Measurements from ENCODE around the gene CC2D1B. TPM values are rescaled to one million over a fixed set of nuclear protein-coding genes. Genes with fewer than 3 reads are reported as not detected.
"Not testable (repeated sequence)": the region's sequence is repeated elsewhere in the genome, so short reads cannot be mapped to it uniquely, and the experiment has no call there.

CC2D1B gene
- total and polyA plus RNA-seq, 2 donors (not counting 3 experiments of a cell fraction or from before 2014, with no cell fraction given) = 16.9 to 32.6 TPM

- Histone ChIP-seq H3K9me3 (replicated peaks; ENCODE audit: control insufficient read depth, insufficient read depth, low read length) (no peaks in the 10 kb centered on the region), H3K36me3 (ENCODE audit: control insufficient read depth in 2 of 2, extremely low read depth in 1 of 2, insufficient read depth in 2 of 2, low read length in 2 of 2) (peaks cover 0 to 14% of the 10 kb centered on the region in 2 experiments), H3K9ac (replicated peaks; ENCODE audit: extremely low read depth, insufficient read depth, low read length) (no peak overlapping the region), H3K79me2 (ENCODE audit: control insufficient read depth, insufficient read depth, low read length) (no peaks in the 10 kb centered on the region), H2AFZ (ENCODE audit: low read depth, low read length) (no peak overlapping the region), H3K4me1 (ENCODE audit: control insufficient read depth, extremely low read depth, insufficient read depth, low read length) (no peaks in the 10 kb centered on the region), H3K27ac (ENCODE audit: insufficient read depth, low read depth, low read length) (no peak overlapping the region), H3K4me2 (ENCODE audit: insufficient read depth, low read length) (no peak overlapping the region), H3K27me3 (ENCODE audit: control insufficient read depth in 2 of 2, insufficient read depth in 2 of 2, low read length in 2 of 2) (no peaks in the 10 kb centered on the region), H3K9me1 (replicated peaks; ENCODE audit: control insufficient read depth, extremely low read depth, insufficient read depth, low read length) (no peaks in the 10 kb centered on the region), H4K20me1 (replicated peaks; ENCODE audit: control insufficient read depth, extremely low read depth, insufficient read depth, low read length) (no peaks in the 10 kb centered on the region), H3K4me3 (replicated peaks in 1 of 3; ENCODE audit: insufficient read depth in 1 of 3, low read depth in 1 of 3, low read length in 3 of 3) (no peak overlapping the region)
- dilution Hi-C loops (cut with MboI; ENCODE audit: extremely low pct_ligation_motif_present, low sequenced_read_pairs) (no loop called here), intact Hi-C loops (cut with micrococcal nuclease) (no loop called here)
- CTCF ChIA-PET = no interaction called here
- POLR2A ChIA-PET = no interaction called here
- FAIRE-seq (no peak), DNase-seq (ENCODE audit: low read depth, low spot score) (no peak)
- no peak for TF ChIP-seq POLR2A (IDR thresholded peaks at IDR 0.05; ENCODE audit: low read depth, low read length)
- no peak for TF ChIP-seq POLR2AphosphoS5 (IDR thresholded peaks at IDR 0.05; ENCODE audit: insufficient read depth, low read depth, low read length)
- TF ChIP-seq FOS (IDR thresholded peaks at IDR 0.05; ENCODE audit: borderline replicate concordance, insufficient read depth, low read length) = no peak
- TF ChIP-seq, protein P1, sequence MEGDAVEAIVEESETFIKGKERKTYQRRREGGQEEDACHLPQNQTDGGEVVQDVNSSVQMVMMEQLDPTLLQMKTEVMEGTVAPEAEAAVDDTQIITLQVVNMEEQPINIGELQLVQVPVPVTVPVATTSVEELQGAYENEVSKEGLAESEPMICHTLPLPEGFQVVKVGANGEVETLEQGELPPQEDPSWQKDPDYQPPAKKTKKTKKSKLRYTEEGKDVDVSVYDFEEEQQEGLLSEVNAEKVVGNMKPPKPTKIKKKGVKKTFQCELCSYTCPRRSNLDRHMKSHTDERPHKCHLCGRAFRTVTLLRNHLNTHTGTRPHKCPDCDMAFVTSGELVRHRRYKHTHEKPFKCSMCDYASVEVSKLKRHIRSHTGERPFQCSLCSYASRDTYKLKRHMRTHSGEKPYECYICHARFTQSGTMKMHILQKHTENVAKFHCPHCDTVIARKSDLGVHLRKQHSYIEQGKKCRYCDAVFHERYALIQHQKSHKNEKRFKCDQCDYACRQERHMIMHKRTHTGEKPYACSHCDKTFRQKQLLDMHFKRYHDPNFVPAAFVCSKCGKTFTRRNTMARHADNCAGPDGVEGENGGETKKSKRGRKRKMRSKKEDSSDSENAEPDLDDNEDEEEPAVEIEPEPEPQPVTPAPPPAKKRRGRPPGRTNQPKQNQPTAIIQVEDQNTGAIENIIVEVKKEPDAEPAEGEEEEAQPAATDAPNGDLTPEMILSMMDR (IDR thresholded peaks at IDR 0.05; ENCODE audit: extremely low read depth in 1 of 2, insufficient read depth in 1 of 2, low read depth in 1 of 2, low read length in 2 of 2) = no peak
- no peak for TF ChIP-seq JUN (IDR thresholded peaks at IDR 0.05; ENCODE audit: borderline replicate concordance, insufficient read depth, insufficient read length, low read depth)
- TF ChIP-seq GATA2 (IDR thresholded peaks at IDR 0.05; ENCODE audit: insufficient read depth, insufficient read length, low read depth, low read length) = no peak
- TF ChIP-seq, protein P2, sequence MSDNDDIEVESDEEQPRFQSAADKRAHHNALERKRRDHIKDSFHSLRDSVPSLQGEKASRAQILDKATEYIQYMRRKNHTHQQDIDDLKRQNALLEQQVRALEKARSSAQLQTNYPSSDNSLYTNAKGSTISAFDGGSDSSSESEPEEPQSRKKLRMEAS (IDR thresholded peaks at IDR 0.05; ENCODE audit: insufficient read depth, insufficient read length) = no peak
- no peak for TF ChIP-seq EZH2 (IDR thresholded peaks at IDR 0.05; ENCODE audit: borderline replicate concordance, low read depth, low read length, severe bottlenecking)
- TF ChIP-seq MYC (IDR thresholded peaks at IDR 0.05; ENCODE audit: low read depth, low read length) = no peak
- no TSS peak for BruUV-seq (replicated peaks)
Observed at GRCh38 chr1:52385376-52385775, 19.4 kb upstream of the CC2D1B start.

- dilution Hi-C loops (cut with MboI; ENCODE audit: extremely low pct_ligation_motif_present, low sequenced_read_pairs); DNase-seq (ENCODE audit: low read depth, low spot score); POLR2A ChIA-PET; H3K36me3 ChIP-seq (ENCODE audit: control insufficient read depth in 2 of 2, extremely low read depth in 1 of 2, insufficient read depth in 2 of 2, low read length in 2 of 2); H3K4me1 ChIP-seq (ENCODE audit: control insufficient read depth, extremely low read depth, insufficient read depth, low read length); H2AFZ ChIP-seq (ENCODE audit: low read depth, low read length); H3K9me3 ChIP-seq (replicated peaks; ENCODE audit: control insufficient read depth, insufficient read depth, low read length); H3K27ac ChIP-seq (ENCODE audit: insufficient read depth, low read depth, low read length); H3K4me2 ChIP-seq (ENCODE audit: insufficient read depth, low read length); H3K79me2 ChIP-seq (ENCODE audit: control insufficient read depth, insufficient read depth, low read length); H3K9me1 ChIP-seq (replicated peaks; ENCODE audit: control insufficient read depth, extremely low read depth, insufficient read depth, low read length); BruUV-seq (replicated peaks); H3K9ac ChIP-seq (replicated peaks; ENCODE audit: extremely low read depth, insufficient read depth, low read length); FAIRE-seq; H3K27me3 ChIP-seq (ENCODE audit: control insufficient read depth in 2 of 2, insufficient read depth in 2 of 2, low read length in 2 of 2); H3K4me3 ChIP-seq (replicated peaks in 1 of 3; ENCODE audit: insufficient read depth in 1 of 3, low read depth in 1 of 3, low read length in 3 of 3); H4K20me1 ChIP-seq (replicated peaks; ENCODE audit: control insufficient read depth, extremely low read depth, insufficient read depth, low read length): not testable (repeated sequence)
- intact Hi-C loops (cut with micrococcal nuclease) = loop anchor here (5.0 kb wide), 3 partner anchors 297 to 493 kb away; partner anchors contain the start of genes BTF3L4, NRDC and TXNDC12
- CTCF ChIA-PET = interaction anchor here (1.9 kb wide), 1 partner anchor 317 kb away, joined by 4 read pairs; no protein-coding TSS in a partner anchor
Observed at GRCh38 chr1:52369851-52370250, 3.8 kb upstream of the CC2D1B start.

Measured in endothelial cell of umbilical vein (primary cell).